ENCODE measurements around the gene OR51F2.
"Not testable (repeated sequence)": the region's sequence is repeated elsewhere in the genome, so short reads cannot be mapped to it uniquely, and the experiment has no call there.

The OR51F2 gene

GRCh38 chr11:4798427-4799183 is 22.5 kb upstream of the OR51F2 start:
- H3K27me3 ChIP-seq (replicated peaks; ENCODE audit: insufficient read depth, low read length) = no peaks in the 10 kb centered on the region
- no peak overlapping the region for H3K27ac ChIP-seq (ENCODE audit: low read length)
- H3K36me3 ChIP-seq (replicated peaks; ENCODE audit: insufficient read depth, low read length) = no peaks in the 10 kb centered on the region

DNA sequence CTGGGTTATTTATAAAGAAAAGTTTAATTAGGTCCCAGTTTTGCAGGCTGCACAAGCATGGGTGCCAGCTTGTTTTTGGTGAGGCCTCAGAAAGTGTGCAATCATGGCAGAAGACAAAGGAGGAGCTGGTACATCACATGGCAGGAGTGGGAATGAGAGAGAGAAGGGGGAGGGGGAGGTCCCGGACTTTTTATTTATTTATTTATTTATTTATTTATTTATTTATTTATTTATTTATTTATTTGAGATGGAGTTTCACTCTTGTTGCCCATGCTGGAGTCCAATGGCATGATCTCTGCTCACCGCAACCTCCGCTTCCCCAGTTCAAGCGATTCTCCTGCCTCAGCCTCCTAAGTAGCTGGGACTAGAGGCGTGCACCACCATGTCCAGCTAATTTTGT is 19.8 kb upstream of the OR51F2 start:
- H3F3A ChIP-seq (ENCODE audit: insufficient read depth, low read length); H3K4me1 ChIP-seq (ENCODE audit: low read length); H3K36me3 ChIP-seq (replicated peaks; ENCODE audit: insufficient read depth, low read length); H3K4me2 ChIP-seq (ENCODE audit: low read depth, low read length); H4K20me1 ChIP-seq (ENCODE audit: insufficient read depth, low read length); H2AFZ ChIP-seq (ENCODE audit: low read length); H3K9ac ChIP-seq (ENCODE audit: low read length); H3K9me2 ChIP-seq (replicated peaks; ENCODE audit: insufficient read depth, low read length); H3K4me3 ChIP-seq (ENCODE audit: low read length); DNase-seq; H3K27me3 ChIP-seq (replicated peaks; ENCODE audit: insufficient read depth, low read length); H3K79me2 ChIP-seq (ENCODE audit: low read length); H3K27ac ChIP-seq (ENCODE audit: low read length); H3K9me3 ChIP-seq (replicated peaks; ENCODE audit: insufficient read depth, low read length): not testable (repeated sequence)

More at GRCh38 chr11:4798427-4799183, 22.5 kb upstream of the OR51F2 start:
- DNase-seq = no peak
- Histone ChIP-seq H3K4me1 (ENCODE audit: low read length) (no peaks in the 10 kb centered on the region), H3F3A (ENCODE audit: insufficient read depth, low read length) (no peaks in the 10 kb centered on the region), H4K20me1 (ENCODE audit: insufficient read depth, low read length) (no peaks in the 10 kb centered on the region), H3K9me3 (replicated peaks; ENCODE audit: insufficient read depth, low read length) (no peaks in the 10 kb centered on the region), H3K4me2 (ENCODE audit: low read depth, low read length) (no peak overlapping the region), H3K4me3 (ENCODE audit: low read length) (no peak overlapping the region), H3K79me2 (ENCODE audit: low read length) (no peaks in the 10 kb centered on the region), H2AFZ (ENCODE audit: low read length) (no peak overlapping the region), H3K9ac (ENCODE audit: low read length) (no peak overlapping the region), H3K9me2 (replicated peaks; ENCODE audit: insufficient read depth, low read length) (no peaks in the 10 kb centered on the region)
- no peak for TF ChIP-seq EZH2phosphoT487 (IDR thresholded peaks at IDR 0.05; ENCODE audit: low read length)
- no peak for TF ChIP-seq EZH2 (optimal IDR thresholded peaks at IDR 0.05; ENCODE audit: low read depth, low read length)
- TF ChIP-seq, protein P1, sequence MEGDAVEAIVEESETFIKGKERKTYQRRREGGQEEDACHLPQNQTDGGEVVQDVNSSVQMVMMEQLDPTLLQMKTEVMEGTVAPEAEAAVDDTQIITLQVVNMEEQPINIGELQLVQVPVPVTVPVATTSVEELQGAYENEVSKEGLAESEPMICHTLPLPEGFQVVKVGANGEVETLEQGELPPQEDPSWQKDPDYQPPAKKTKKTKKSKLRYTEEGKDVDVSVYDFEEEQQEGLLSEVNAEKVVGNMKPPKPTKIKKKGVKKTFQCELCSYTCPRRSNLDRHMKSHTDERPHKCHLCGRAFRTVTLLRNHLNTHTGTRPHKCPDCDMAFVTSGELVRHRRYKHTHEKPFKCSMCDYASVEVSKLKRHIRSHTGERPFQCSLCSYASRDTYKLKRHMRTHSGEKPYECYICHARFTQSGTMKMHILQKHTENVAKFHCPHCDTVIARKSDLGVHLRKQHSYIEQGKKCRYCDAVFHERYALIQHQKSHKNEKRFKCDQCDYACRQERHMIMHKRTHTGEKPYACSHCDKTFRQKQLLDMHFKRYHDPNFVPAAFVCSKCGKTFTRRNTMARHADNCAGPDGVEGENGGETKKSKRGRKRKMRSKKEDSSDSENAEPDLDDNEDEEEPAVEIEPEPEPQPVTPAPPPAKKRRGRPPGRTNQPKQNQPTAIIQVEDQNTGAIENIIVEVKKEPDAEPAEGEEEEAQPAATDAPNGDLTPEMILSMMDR (IDR thresholded peaks at IDR 0.05; ENCODE audit: low read length) = no peak

- Histone ChIP-seq H3K9me3 (replicated peaks; ENCODE audit: insufficient read depth, low read length) (no peaks in the 10 kb centered on the region), H3K27me3 (replicated peaks; ENCODE audit: insufficient read depth, low read length) (no peaks in the 10 kb centered on the region), H3K4me1 (ENCODE audit: low read length) (no peaks in the 10 kb centered on the region), H3K9me2 (replicated peaks; ENCODE audit: insufficient read depth, low read length) (no peaks in the 10 kb centered on the region), H3K4me3 (ENCODE audit: low read length) (no peak within 1 kb of the TSS), H3F3A (ENCODE audit: insufficient read depth, low read length) (no peaks in the 10 kb centered on the region), H4K20me1 (ENCODE audit: insufficient read depth, low read length) (no peaks in the 10 kb centered on the region), H2AFZ (ENCODE audit: low read length) (no peak within 1 kb of the TSS), H3K9ac (ENCODE audit: low read length) (no peak within 1 kb of the TSS), H3K79me2 (ENCODE audit: low read length) (no peaks in the 10 kb centered on the region), H3K4me2 (ENCODE audit: low read depth, low read length) (no peak within 1 kb of the TSS), H3K27ac (ENCODE audit: low read length) (no peak within 1 kb of the TSS), H3K36me3 (replicated peaks; ENCODE audit: insufficient read depth, low read length) (no peaks in the 10 kb centered on the region)
- no peak for DNase-seq
- TF ChIP-seq EZH2 (optimal IDR thresholded peaks at IDR 0.05; ENCODE audit: low read depth, low read length) (no peak), EZH2phosphoT487 (IDR thresholded peaks at IDR 0.05; ENCODE audit: low read length) (no peak)
- TF ChIP-seq, protein P1 (IDR thresholded peaks at IDR 0.05; ENCODE audit: low read length) = no peak
Observed at GRCh38 chr11:4804280-4804679, 16.8 kb upstream of the OR51F2 start, which contains the start of gene OR52R1. TSS of gene OR52R1 (minus strand) at chr11:4804380. CDS start at chr11:4804380, 0 bp downstream.

- no peak overlapping the region for H3K9ac ChIP-seq (ENCODE audit: low read length)
- no peak for DNase-seq
- H3K27ac ChIP-seq (ENCODE audit: low read length) = no peak overlapping the region
- no peaks in the 10 kb centered on the region for H3K9me3 ChIP-seq (replicated peaks; ENCODE audit: insufficient read depth, low read length)
- no peak overlapping the region for H2AFZ ChIP-seq (ENCODE audit: low read length)
- no peaks in the 10 kb centered on the region for H3K4me1 ChIP-seq (ENCODE audit: low read length)
- TF ChIP-seq EZH2 (optimal IDR thresholded peaks at IDR 0.05; ENCODE audit: low read depth, low read length) = no peak
- TF ChIP-seq, protein P1 (IDR thresholded peaks at IDR 0.05; ENCODE audit: low read length) = no peak
- TF ChIP-seq EZH2phosphoT487 (IDR thresholded peaks at IDR 0.05; ENCODE audit: low read length) = no peak
- no peaks in the 10 kb centered on the region for H3F3A ChIP-seq (ENCODE audit: insufficient read depth, low read length)
- H3K27me3 ChIP-seq (replicated peaks; ENCODE audit: insufficient read depth, low read length) = no peaks in the 10 kb centered on the region
- no peaks in the 10 kb centered on the region for H3K79me2 ChIP-seq (ENCODE audit: low read length)
- H4K20me1 ChIP-seq (ENCODE audit: insufficient read depth, low read length) = no peaks in the 10 kb centered on the region
- H3K4me3 ChIP-seq (ENCODE audit: low read length) = no peak overlapping the region
- H3K9me2 ChIP-seq (replicated peaks; ENCODE audit: insufficient read depth, low read length) = no peaks in the 10 kb centered on the region
- H3K4me2 ChIP-seq (ENCODE audit: low read depth, low read length) = no peak overlapping the region
- no peaks in the 10 kb centered on the region for H3K36me3 ChIP-seq (replicated peaks; ENCODE audit: insufficient read depth, low read length)
Observed at GRCh38 chr11:4808476-4808875, 12.6 kb upstream of the OR51F2 start.

All from MM.1S (cell line).